HepG2 (cell line): Measurements from ENCODE around the gene ANG. TPM values are rescaled to one million over a fixed set of nuclear protein-coding genes. Genes with fewer than 3 reads are reported as not detected.

Source experiments
- ATAC-seq: fragments of 200-7000 bp; cut with Tn5 transposase; 3 replicates; pipeline ENCODE4 v1.9.1; 2020; ENCODE audit warnings: mild to moderate bottlenecking, moderate library complexity
- BruUV-seq: library from RNA; stranded (reverse); fragments of 400-500 nt; replicated peaks from 2 replicates; lab custom pipeline; 2021; lab: Mats Ljungman, UMichigan
- CTCF ChIA-PET: fragments of 300-600 bp; formaldehyde crosslinking; extraction: SDS; loops from one replicate; lab custom pipeline; 2021; ENCODE audit warnings: low total read pairs, inconsistent platforms, low intra/inter-chr PET ratio; lab: Yijun Ruan, JAX
- POLR2A ChIA-PET: fragments of 350-600 bp; sonication (Branson Sonifier 250); formaldehyde crosslinking; loops from one replicate; lab custom pipeline; 2020; ENCODE audit warnings: antibody characterized with exemption, inconsistent platforms; lab: Yijun Ruan, JAX
- DNase-seq: peaks from one replicate; pipeline ENCODE4 v3.0.0-alpha.2; 2015; ENCODE audit warnings: low spot score
- FAIRE-seq: peaks from 3 replicates; lab custom pipeline; 2011; peaks lifted over from hg19 to GRCh38; lab: Jason Lieb, UNC
- H2AFZ ChIP-seq: one replicate; pipeline ENCODE4 v1.6.1; 2011; ENCODE audit warnings: low read length, inconsistent platforms
- H3K27ac ChIP-seq: fragments of 300-600 bp; 3 replicates; pipeline ENCODE4 v1.8.0; 2011; ENCODE audit warnings: mixed run types, mild to moderate bottlenecking, mixed read lengths, low read length, inconsistent platforms; ENCODE audit not compliant: insufficient read depth; ENCODE audit errors: extremely low read length
- H3K27me3 ChIP-seq, 2 experiments: fragments of 200-600 bp in 1 of 2; 2 replicates in 1 of 2; 3 replicates in 1 of 2; pipeline versions ENCODE4 v1.6.0 to v1.8.0; 2011; ENCODE audit warnings: low read length in 2 of 2, mild to moderate bottlenecking in 2 of 2, moderate library complexity in 2 of 2, inconsistent platforms in 1 of 2; ENCODE audit not compliant: insufficient read depth in 2 of 2, control insufficient read depth in 1 of 2
- H3K36me3 ChIP-seq, 2 experiments: fragments of 200-600 bp in 1 of 2; replicated peaks in 1 of 2; 2 replicates in 1 of 2; 3 replicates in 1 of 2; pipeline versions ENCODE4 v1.5.1 to v1.8.0; 2011; ENCODE audit warnings: low read length in 2 of 2, inconsistent platforms in 1 of 2; ENCODE audit not compliant: insufficient read depth in 2 of 2, control insufficient read depth in 1 of 2
- H3K4me1 ChIP-seq: 2 replicates; pipeline ENCODE4 v1.5.1; 2012; ENCODE audit warnings: low read length, inconsistent platforms; ENCODE audit not compliant: insufficient read depth
- H3K4me2 ChIP-seq: 2 replicates; pipeline ENCODE4 v1.6.0; 2011; ENCODE audit warnings: low read depth, low read length, inconsistent platforms
- H3K4me3 ChIP-seq, 3 experiments: fragments of 200-600 bp in 1 of 3; sonication (generic), shearing (Covaris generic) in 1 of 3; replicated peaks in 1 of 3; 2 replicates each; pipeline ENCODE4 v1.5.1; 2011 to 2016; ENCODE audit warnings: low read length in 3 of 3, inconsistent platforms in 2 of 3, low read depth in 2 of 3, mild to moderate bottlenecking in 2 of 3, control low read depth in 1 of 3, mixed read lengths in 1 of 3; ENCODE audit not compliant: insufficient read depth in 1 of 3
- H3K79me2 ChIP-seq: one replicate; pipeline ENCODE4 v1.6.1; 2011; ENCODE audit warnings: low read length, inconsistent platforms; ENCODE audit not compliant: insufficient read depth
- H3K9ac ChIP-seq: 2 replicates; pipeline ENCODE4 v1.6.0; 2011; ENCODE audit warnings: mild to moderate bottlenecking, low read depth, low read length, inconsistent platforms; ENCODE audit not compliant: insufficient read depth
- H3K9me3 ChIP-seq: 2 replicates; pipeline ENCODE4 v1.5.1; 2012; ENCODE audit warnings: mild to moderate bottlenecking, low read length
- H4K20me1 ChIP-seq: 2 replicates; pipeline ENCODE4 v1.6.0; 2011; ENCODE audit warnings: inconsistent platforms, mild to moderate bottlenecking, low read length, moderate library complexity; ENCODE audit not compliant: insufficient read depth
- BRCA1 ChIP-seq: sonication (generic); formaldehyde crosslinking; IDR thresholded peaks from 2 replicates; pipeline ENCODE4 v1.4.0; 2020; ENCODE audit warnings: missing genetic modification reagents
- FOXA3 ChIP-seq: IDR thresholded peaks from 2 replicates; pipeline ENCODE4 v1.6.1; 2016; ENCODE audit warnings: missing genetic modification reagents, missing compliant biosample characterization
- HBP1 ChIP-seq: IDR thresholded peaks from 2 replicates; pipeline ENCODE4 v1.6.1; 2016; ENCODE audit warnings: low read depth, control low read depth
- HCFC1 ChIP-seq: fragments of 150-350 bp; IDR thresholded peaks from 2 replicates; pipeline ENCODE4 v1.6.1; 2014; ENCODE audit warnings: low read depth, low read length
- KDM5B ChIP-seq: sonication (generic); formaldehyde crosslinking; IDR thresholded peaks from 2 replicates; pipeline ENCODE4 v1.4.0; 2020; ENCODE audit warnings: missing genetic modification reagents, mild to moderate bottlenecking, borderline replicate concordance
- MED13 ChIP-seq: sonication (generic); formaldehyde crosslinking; IDR thresholded peaks from 2 replicates; pipeline ENCODE4 v1.5.0; 2020; ENCODE audit warnings: missing genetic modification reagents
- NRL ChIP-seq: sonication (generic); formaldehyde crosslinking; IDR thresholded peaks from 2 replicates; pipeline ENCODE4 v1.5.0; 2020; ENCODE audit warnings: missing genetic modification reagents, mild to moderate bottlenecking, moderate library complexity, borderline replicate concordance
- PAWR ChIP-seq: sonication (generic); formaldehyde crosslinking; IDR thresholded peaks from 2 replicates; pipeline ENCODE4 v1.4.0; 2020; ENCODE audit warnings: missing genetic modification reagents, mild to moderate bottlenecking, borderline replicate concordance
- SMARCE1 ChIP-seq: fragments of 450-650 bp; IDR thresholded peaks from 2 replicates; pipeline ENCODE4 v1.6.1; 2017; ENCODE audit warnings: borderline replicate concordance
- TBX2 ChIP-seq: sonication (generic); formaldehyde crosslinking; IDR thresholded peaks from 2 replicates; pipeline ENCODE4 v1.5.0; 2020; ENCODE audit warnings: missing genetic modification reagents, mild to moderate bottlenecking, borderline replicate concordance
- ZNF441 ChIP-seq: sonication (generic); formaldehyde crosslinking; IDR thresholded peaks from 2 replicates; pipeline ENCODE4 v1.7.0; 2021; ENCODE audit warnings: missing genetic modification reagents, borderline replicate concordance
- ZNF550 ChIP-seq: sonication (generic); formaldehyde crosslinking; IDR thresholded peaks from 2 replicates; pipeline ENCODE4 v1.4.0; 2020; ENCODE audit warnings: mild to moderate bottlenecking, missing genetic modification reagents, borderline replicate concordance
- ZNF570 ChIP-seq: sonication (generic); formaldehyde crosslinking; IDR thresholded peaks from 2 replicates; pipeline ENCODE4 v1.4.0; 2020; ENCODE audit warnings: mild to moderate bottlenecking, missing genetic modification reagents, borderline replicate concordance
- WGBS: methylation state at CpG from one replicate; pipeline ENCODE4 v1.1.6; 2017; ENCODE audit warnings: low lambda C conversion rate; 5-methylcytosine and 5-hydroxymethylcytosine counted together
- in situ Hi-C: cut with HindIII; loops from 2 replicates; pipeline ENCODE4 v1.10.0; 2017; ENCODE audit warnings: low pct_unique_long_range_greater_than_20kb; ENCODE audit not compliant: extremely low pct_ligation_motif_present
- intact Hi-C: fragments of 100-400 bp; cut with micrococcal nuclease; formaldehyde crosslinking; loops from one replicate; pipeline ENCODE4 v1.10.0; 2022; ENCODE audit not compliant: unreplicated experiment
- polyA plus RNA-seq, 8 experiments: library from polyadenylated mRNA; depleted of rRNA in 3 of 8; stranded (reverse) in 7 of 8; unstranded in 1 of 8; fragments of >200 nt; fragmentation: Illumina TruSeq in 4 of 8; extraction: Trizol in 4 of 8; gene quantifications; 2 replicates each; pipeline versions ENCODE4 v1.2.1 to v1.2.3, GENCODE V29; 2011 to 2016; ENCODE audit warnings: low read depth in 4 of 8, missing spikeins in 1 of 8, mixed read lengths in 1 of 8; ENCODE audit not compliant: insufficient read depth in 1 of 8
- total RNA-seq, 5 experiments: library from RNA; depleted of rRNA; stranded (reverse); fragments of >200 nt; fragmentation: Illumina TruSeq; extraction: Trizol; gene quantifications; 2 replicates each; pipeline ENCODE4 v1.2.3, GENCODE V29; 2016; ENCODE audit warnings: low read depth in 1 of 5
- TF ChIP-seq, protein P1 (sequence below): sonication (generic); formaldehyde crosslinking; IDR thresholded peaks from 2 replicates; pipeline ENCODE4 v1.4.0; 2020; ENCODE audit warnings: missing genetic modification reagents
- TF ChIP-seq, protein P2 (sequence below), 2 experiments: sonication (generic) in 1 of 2; formaldehyde crosslinking in 1 of 2; IDR thresholded peaks; 2 replicates each; pipeline versions ENCODE4 v1.4.0 to v1.6.1; 2018 to 2020; ENCODE audit warnings: missing genetic modification reagents in 2 of 2, borderline replicate concordance in 1 of 2, low read depth in 1 of 2, mild to moderate bottlenecking in 1 of 2, missing biosample characterization in 1 of 2

Gene ANG
- total and polyA plus RNA-seq, 2 of the 13 experiments (the other 11 are each of a cell fraction or from before 2014, with no cell fraction given), result 83.6 to 401 TPM

DNA sequence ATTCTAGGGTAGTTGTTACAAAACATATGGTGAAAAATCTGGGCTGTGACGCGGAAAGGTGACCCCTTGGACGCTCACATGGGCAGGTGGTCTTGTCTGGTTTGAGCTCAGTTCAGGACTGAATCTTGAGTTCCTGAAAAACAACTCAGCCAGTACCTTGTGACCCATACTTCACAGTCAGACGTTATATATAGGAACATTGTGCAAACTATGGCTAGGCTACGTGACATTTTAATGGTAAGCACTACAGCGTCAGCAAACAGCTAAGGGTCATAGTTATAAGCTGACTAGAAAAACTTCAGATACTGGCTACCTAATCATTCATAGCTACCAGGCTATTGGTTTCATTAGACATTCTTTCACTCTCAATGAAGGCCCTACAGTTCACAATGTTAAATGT is 42.3 kb downstream of the ANG start:
- H3K9ac ChIP-seq, result no peak overlapping the region
- ATAC-seq (no peak), FAIRE-seq (peak; percentile 21), DNase-seq (no peak)
- BruUV-seq, result no TSS peak
- WGBS, result 54% methylated on average over 6 of the region's 6 CpGs
- H3K4me3 ChIP-seq, result no peak overlapping the region
- ChIA-PET POLR2A (no interaction called here), CTCF (no interaction called here)
- no peaks in the 10 kb centered on the region for H4K20me1 ChIP-seq
- TF ChIP-seq HCFC1 (no peak), FOXA3 (CRISPR knock-in tag) (no peak)
- H3K27ac ChIP-seq, result no peak overlapping the region
- in situ Hi-C loops (no loop called here), intact Hi-C loops (no loop called here)
- H3K4me1 ChIP-seq, result no peaks in the 10 kb centered on the region
- no peak overlapping the region for H3K4me2 ChIP-seq
- H3K9me3 ChIP-seq, result no peaks in the 10 kb centered on the region
- H3K27me3 ChIP-seq, result no peaks in the 10 kb centered on the region; a peak in 1 of 5 replicates
- H3K36me3 ChIP-seq, result no peaks in the 10 kb centered on the region
- H2AFZ ChIP-seq, result no peak overlapping the region
- H3K79me2 ChIP-seq, result no peaks in the 10 kb centered on the region

DNA sequence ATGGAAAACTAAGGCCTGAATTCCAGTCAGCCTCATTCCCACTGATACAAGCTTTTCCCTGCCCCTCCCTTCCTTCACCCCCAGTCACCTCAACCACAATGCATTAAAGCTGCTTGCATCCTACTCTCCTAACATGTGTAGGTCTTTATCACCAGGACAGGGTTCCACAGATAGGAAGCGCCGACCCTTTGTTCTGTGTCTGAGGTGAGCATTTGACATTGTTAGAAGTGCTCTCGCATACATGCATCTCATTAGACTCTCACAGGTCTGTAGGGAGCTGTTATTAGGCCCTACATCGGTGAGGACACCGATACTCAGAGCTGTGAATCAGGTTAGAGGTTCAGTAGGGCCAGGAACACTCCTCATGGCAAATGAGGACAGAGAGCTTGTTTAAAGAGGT is 43.9 kb downstream of the ANG start:
- ChIA-PET CTCF (no interaction called here), POLR2A (no interaction called here)
- in situ Hi-C loops (no loop called here), intact Hi-C loops (no loop called here)
- FAIRE-seq (no peak), ATAC-seq (no peak), DNase-seq (no peak)
- Histone ChIP-seq H3K9ac (no peak overlapping the region), H3K27me3 (no peaks in the 10 kb centered on the region), H3K36me3 (no peaks in the 10 kb centered on the region), H3K4me1 (no peaks in the 10 kb centered on the region), H3K9me3 (no peaks in the 10 kb centered on the region), H2AFZ (no peak overlapping the region), H3K27ac (no peak overlapping the region), H4K20me1 (no peaks in the 10 kb centered on the region), H3K79me2 (no peaks in the 10 kb centered on the region), H3K4me3 (no peak overlapping the region), H3K4me2 (no peak overlapping the region)
- 57% methylated on average over 5 of the region's 5 CpGs for WGBS
- TF ChIP-seq HBP1 (CRISPR knock-in tag), result no peak
- no peak for TF ChIP-seq PAWR
- no peak for TF ChIP-seq SMARCE1
- TF ChIP-seq MED13 (CRISPR knock-in tag), result no peak
- TF ChIP-seq ZNF441, result no peak
- TF ChIP-seq, protein P1, sequence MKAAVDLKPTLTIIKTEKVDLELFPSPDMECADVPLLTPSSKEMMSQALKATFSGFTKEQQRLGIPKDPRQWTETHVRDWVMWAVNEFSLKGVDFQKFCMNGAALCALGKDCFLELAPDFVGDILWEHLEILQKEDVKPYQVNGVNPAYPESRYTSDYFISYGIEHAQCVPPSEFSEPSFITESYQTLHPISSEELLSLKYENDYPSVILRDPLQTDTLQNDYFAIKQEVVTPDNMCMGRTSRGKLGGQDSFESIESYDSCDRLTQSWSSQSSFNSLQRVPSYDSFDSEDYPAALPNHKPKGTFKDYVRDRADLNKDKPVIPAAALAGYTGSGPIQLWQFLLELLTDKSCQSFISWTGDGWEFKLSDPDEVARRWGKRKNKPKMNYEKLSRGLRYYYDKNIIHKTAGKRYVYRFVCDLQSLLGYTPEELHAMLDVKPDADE (CRISPR knock-in tag), result no peak
- TF ChIP-seq NRL, result no peak
- no peak for TF ChIP-seq ZNF550 (CRISPR knock-in tag)
- TF ChIP-seq ZNF570 (CRISPR knock-in tag), result no peak
- TF ChIP-seq TBX2 (CRISPR knock-in tag), result no peak
- TF ChIP-seq KDM5B (CRISPR knock-in tag), result no peak
- TF ChIP-seq, protein P2, sequence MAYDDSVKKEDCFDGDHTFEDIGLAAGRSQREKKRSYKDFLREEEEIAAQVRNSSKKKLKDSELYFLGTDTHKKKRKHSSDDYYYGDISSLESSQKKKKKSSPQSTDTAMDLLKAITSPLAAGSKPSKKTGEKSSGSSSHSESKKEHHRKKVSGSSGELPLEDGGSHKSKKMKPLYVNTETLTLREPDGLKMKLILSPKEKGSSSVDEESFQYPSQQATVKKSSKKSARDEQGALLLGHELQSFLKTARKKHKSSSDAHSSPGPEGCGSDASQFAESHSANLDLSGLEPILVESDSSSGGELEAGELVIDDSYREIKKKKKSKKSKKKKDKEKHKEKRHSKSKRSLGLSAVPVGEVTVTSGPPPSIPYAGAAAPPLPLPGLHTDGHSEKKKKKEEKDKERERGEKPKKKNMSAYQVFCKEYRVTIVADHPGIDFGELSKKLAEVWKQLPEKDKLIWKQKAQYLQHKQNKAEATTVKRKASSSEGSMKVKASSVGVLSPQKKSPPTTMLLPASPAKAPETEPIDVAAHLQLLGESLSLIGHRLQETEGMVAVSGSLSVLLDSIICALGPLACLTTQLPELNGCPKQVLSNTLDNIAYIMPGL (CRISPR knock-in tag; IDR thresholded peaks at IDR 0.05; ENCODE audit: borderline replicate concordance in 1 of 2, low read depth in 1 of 2), result no peak
- TF ChIP-seq BRCA1 (CRISPR knock-in tag), result no peak
- BruUV-seq, result no TSS peak
